Tibial nerve (tissue), 3 donors: ENCODE results near the gene TMEM135.

Experiments used
- CTCF ChIP-seq, 5 experiments: fragments of 200-600 bp in 3 of 5; fragments of 450-650 bp in 2 of 5; sonication (generic) in 3 of 5; IDR thresholded peaks; one replicate each; pipeline ENCODE4 v1.5.1; 2016 to 2019; ENCODE audit warnings: antibody characterized with exemption in 5 of 5, mild to moderate bottlenecking in 3 of 5, moderate library complexity in 2 of 5
- POLR2A ChIP-seq, 2 donors: fragments of 450-650 bp; IDR thresholded peaks; one replicate each; pipeline ENCODE4 v1.6.1; 2017; ENCODE audit warnings: antibody characterized with exemption in 2 of 2, mild to moderate bottlenecking in 2 of 2, moderate library complexity in 2 of 2

GRCh38 chr11:87352759-87353707 is 315.3 kb downstream of the TMEM135 start:
- TF ChIP-seq POLR2A (IDR thresholded peaks at IDR 0.05) = no peak
- TF ChIP-seq CTCF (IDR thresholded peaks at IDR 0.05) = peak; percentile 96 to 99 (median 99)
